ENCODE results near the gene VPS35. TPM values are rescaled to one million over a fixed set of nuclear protein-coding genes. Genes with fewer than 3 reads are reported as not detected.

The VPS35 gene
- total RNA-seq, 1 experiment from 2014 or later = 70.4 TPM

- no peak overlapping the region for H3T11ph ChIP-seq (ENCODE audit: low read length)
- H3K27me3 Mint-ChIP-seq (ENCODE audit: low read depth) = no peaks in the 10 kb centered on the region
- no peak overlapping the region for H3K23ac ChIP-seq (ENCODE audit: insufficient read length, low read depth, low read length)
- H3K27me3 ChIP-seq (ENCODE audit: insufficient read depth, low read length) = no peaks in the 10 kb centered on the region
- no peaks in the 10 kb centered on the region for H4K20me1 ChIP-seq (ENCODE audit: control insufficient read depth, insufficient read depth, insufficient read length)
- no peak overlapping the region for H3K4ac ChIP-seq (ENCODE audit: low read depth, low read length)
- no peaks in the 10 kb centered on the region for H3K9me3 ChIP-seq (ENCODE audit: control insufficient read depth, low read depth, low read length)
- no peak overlapping the region for H4K5ac ChIP-seq (ENCODE audit: insufficient read length, low read depth, low read length)
- no peak overlapping the region for H3K9ac ChIP-seq (ENCODE audit: extremely low read depth, insufficient read length, low read length)
- H3K4me1 ChIP-seq (ENCODE audit: insufficient read depth, low read length) = no peaks in the 10 kb centered on the region
- H3K23me2 ChIP-seq (ENCODE audit: insufficient read length, low read depth, low read length, poor library complexity, severe bottlenecking) = no peaks in the 10 kb centered on the region
- H3K4me2 ChIP-seq (ENCODE audit: insufficient read depth, insufficient read length, low read length) = no peak overlapping the region
- no peak overlapping the region for H2AK5ac ChIP-seq (ENCODE audit: insufficient read length, low read length)
- H3K14ac ChIP-seq (ENCODE audit: insufficient read depth, low read length) = no peak overlapping the region; the same call in 1 of the 2 replicates
- peak overlapping the region in 1 of 3 experiments; percentile 68; a peak in 1 of 7 replicates for H3K27ac Mint-ChIP-seq
- no peak overlapping the region for H4K8ac ChIP-seq (replicated peaks; ENCODE audit: insufficient read length, low read depth, low read length)
- H3K36me3 Mint-ChIP-seq (ENCODE audit: insufficient read depth in 1 of 3, low read depth in 3 of 3) = no peaks in the 10 kb centered on the region
- H2AFZ ChIP-seq (ENCODE audit: low read length) = no peak overlapping the region
- no peak overlapping the region for H2BK20ac ChIP-seq (ENCODE audit: low read depth, low read length, poor library complexity, severe bottlenecking)
- no peak overlapping the region; a peak in 1 of 5 replicates for H3K4me3 Mint-ChIP-seq
- H3K56ac ChIP-seq (ENCODE audit: insufficient read length, low read depth, low read length) = no peak overlapping the region
- no peak overlapping the region for H2BK5ac ChIP-seq (ENCODE audit: insufficient read length, low read length)
- H2BK15ac ChIP-seq (ENCODE audit: low read depth, low read length) = no peak overlapping the region
- no peak overlapping the region for H2BK120ac ChIP-seq (ENCODE audit: low read depth, low read length, poor library complexity, severe bottlenecking)
- no peak for TF ChIP-seq CTCF (conservative IDR thresholded peaks at IDR 0.05)
- WGBS (ENCODE audit: extremely low coverage, insufficient read length, low lambda C conversion rate) = no CpG with 5 or more reads among the region's 2 CpGs
- H4K91ac ChIP-seq (ENCODE audit: insufficient read length, low read depth, low read length) = no peak overlapping the region
- H3K27ac ChIP-seq (ENCODE audit: insufficient read length, low read depth, low read length) = no peak overlapping the region
- no peak overlapping the region for H2BK12ac ChIP-seq (ENCODE audit: insufficient read length, low read depth, low read length)
- no peak for DNase-seq
- no peaks in the 10 kb centered on the region for H3K4me1 Mint-ChIP-seq
- no peaks in the 10 kb centered on the region for H3K79me2 ChIP-seq (ENCODE audit: insufficient read depth, low read length)
- no peaks in the 10 kb centered on the region for H3K79me1 ChIP-seq (ENCODE audit: insufficient read depth, low read depth, low read length, poor library complexity, severe bottlenecking)
- H3K18ac ChIP-seq (ENCODE audit: insufficient read length, low read depth, low read length) = no peak overlapping the region
- H3K9me3 Mint-ChIP-seq = no peaks in the 10 kb centered on the region
These were observed 28.7 kb upstream of the VPS35 start for GRCh38 chr16:46717692-46718091.
